GM12891 (cell line): ENCODE data around the gene RERE.
A peak's percentile ranks its signal among the peaks of the same experiment; 100 is the strongest.

Source experiments
- DNase-seq: peaks from one replicate; pipeline ENCODE4 v3.0.0; 2011; ENCODE audit warnings: low spot score; ENCODE audit not compliant: insufficient read length
- FAIRE-seq: peaks from 2 replicates; lab custom pipeline; 2011; peaks lifted over from hg19 to GRCh38; lab: Jason Lieb, UNC
- PAX5 ChIP-seq: IDR thresholded peaks from 2 replicates; pipeline ENCODE4 v1.6.1; 2011; ENCODE audit warnings: low read length, moderate library complexity, mild to moderate bottlenecking; ENCODE audit not compliant: insufficient read depth, severe bottlenecking
- POLR2A ChIP-seq: IDR thresholded peaks from 2 replicates; pipeline ENCODE4 v1.6.1; 2011; ENCODE audit warnings: low read depth, low read length, control low read depth
- POLR2AphosphoS5 ChIP-seq: IDR thresholded peaks from 2 replicates; pipeline ENCODE4 v1.6.1; 2011; ENCODE audit warnings: low read depth, low read length, control low read depth
- POU2F2 ChIP-seq: IDR thresholded peaks from 2 replicates; pipeline ENCODE4 v1.6.1; 2011; ENCODE audit warnings: low read depth, mild to moderate bottlenecking, control low read depth, low read length, moderate library complexity
- SPI1 ChIP-seq: IDR thresholded peaks from 2 replicates; pipeline ENCODE4 v1.6.1; 2011; ENCODE audit warnings: low read depth, low read length, control low read depth
- TAF1 ChIP-seq: IDR thresholded peaks from 2 replicates; pipeline ENCODE4 v1.6.1; 2011; ENCODE audit warnings: low read depth, low read length, control low read depth

RERE gene

GRCh38 chr1:8409106-8409505 is 408.3 kb downstream of the RERE start:
- FAIRE-seq = peak; percentile 69
- TF ChIP-seq SPI1 (peak; percentile 54), PAX5 (no peak)
- peak; percentile 21 for DNase-seq

GRCh38 chr1:8408151-8408839 is 409.1 kb downstream of the RERE start:
- FAIRE-seq (no peak), DNase-seq (no peak)
- TF ChIP-seq POU2F2 (no peak), PAX5 (no peak), TAF1 (no peak), POLR2AphosphoS5 (no peak), POLR2A (no peak), SPI1 (no peak)

GRCh38 chr1:8407652-8408051 is 409.8 kb downstream of the RERE start:
- FAIRE-seq (no peak), DNase-seq (no peak)
- TF ChIP-seq TAF1 (no peak), POLR2A (no peak), POU2F2 (no peak), PAX5 (no peak), SPI1 (no peak), POLR2AphosphoS5 (no peak)

- FAIRE-seq = no peak
- DNase-seq = no peak
- TF ChIP-seq POLR2A = no peak
- TF ChIP-seq POLR2AphosphoS5 = no peak
- TF ChIP-seq POU2F2 = no peak
- no peak for TF ChIP-seq SPI1
- TF ChIP-seq TAF1 = no peak
- no peak for TF ChIP-seq PAX5
Measured at GRCh38 chr1:8406960-8407359, 410.5 kb downstream of the RERE start.

GRCh38 chr1:8406011-8406410 is 411.4 kb downstream of the RERE start:
- TF ChIP-seq POLR2A (no peak), PAX5 (no peak), TAF1 (no peak), POLR2AphosphoS5 (no peak), POU2F2 (no peak), SPI1 (no peak)
- no peak for DNase-seq
- no peak for FAIRE-seq

- DNase-seq = no peak
- no peak for FAIRE-seq
- TF ChIP-seq SPI1 (no peak), TAF1 (no peak), POU2F2 (no peak), POLR2AphosphoS5 (no peak), PAX5 (no peak), POLR2A (no peak)
Measured at GRCh38 chr1:8404460-8405370, 412.7 kb downstream of the RERE start.

- DNase-seq = no peak
- no peak for FAIRE-seq
- TF ChIP-seq SPI1 = no peak
- no peak for TF ChIP-seq TAF1
- no peak for TF ChIP-seq POLR2AphosphoS5
- TF ChIP-seq PAX5 = no peak
- no peak for TF ChIP-seq POLR2A
- TF ChIP-seq POU2F2 = no peak
Measured at GRCh38 chr1:8402109-8402710, 415.2 kb downstream of the RERE start.

- DNase-seq = no peak
- no peak for FAIRE-seq
- TF ChIP-seq POLR2A (no peak), SPI1 (no peak)
Measured at GRCh38 chr1:8398677-8399076, 418.8 kb downstream of the RERE start.

GRCh38 chr1:8398086-8398485 is 419.4 kb downstream of the RERE start:
- DNase-seq (no peak), FAIRE-seq (no peak)
- no peak for TF ChIP-seq POLR2A
- no peak for TF ChIP-seq TAF1
- TF ChIP-seq POU2F2 = no peak
- no peak for TF ChIP-seq SPI1
- TF ChIP-seq PAX5 = no peak
- no peak for TF ChIP-seq POLR2AphosphoS5
